WTC11 (cell line): ENCODE results near the gene CYBB.

Experiments used
- ARID4B ChIP-seq: sonication (generic); formaldehyde crosslinking; IDR thresholded peaks from 2 replicates; pipeline ENCODE4 v1.8.0; 2023; ENCODE audit warnings: missing genetic modification reagents, mild to moderate bottlenecking, borderline replicate concordance
- ATF2 ChIP-seq: sonication (generic); formaldehyde crosslinking; IDR thresholded peaks from 2 replicates; pipeline ENCODE4 v1.8.1; 2022; ENCODE audit warnings: low read depth, missing genetic modification reagents, borderline replicate concordance
- CREB1 ChIP-seq: sonication (generic); formaldehyde crosslinking; IDR thresholded peaks from 2 replicates; pipeline ENCODE4 v1.8.0; 2023; ENCODE audit warnings: mild to moderate bottlenecking, missing genetic modification reagents
- CTCF ChIP-seq: fragments of 200-600 bp; IDR thresholded peaks from 2 replicates; pipeline ENCODE4 v1.8.0; 2022; ENCODE audit warnings: antibody characterized with exemption
- FOXK1 ChIP-seq: sonication (generic); formaldehyde crosslinking; IDR thresholded peaks from 2 replicates; pipeline ENCODE4 v1.8.0; 2022; ENCODE audit warnings: mild to moderate bottlenecking, moderate library complexity, missing genetic modification reagents
- JUN ChIP-seq: sonication (generic); formaldehyde crosslinking; IDR thresholded peaks from 2 replicates; pipeline ENCODE4 v1.8.0; 2023; ENCODE audit warnings: mild to moderate bottlenecking, missing genetic modification reagents
- MAX ChIP-seq: sonication (generic); formaldehyde crosslinking; IDR thresholded peaks from 2 replicates; pipeline ENCODE4 v1.8.0; 2022; ENCODE audit warnings: mild to moderate bottlenecking, missing genetic modification reagents
- STAT6 ChIP-seq: sonication (generic); formaldehyde crosslinking; conservative IDR thresholded peaks from 2 replicates; pipeline ENCODE4 v1.8.1; 2023; ENCODE audit warnings: mild to moderate bottlenecking, low read depth, missing genetic modification reagents, moderate library complexity
- USF2 ChIP-seq: sonication (generic); formaldehyde crosslinking; IDR thresholded peaks from 2 replicates; pipeline ENCODE4 v1.8.1; 2023; ENCODE audit warnings: mild to moderate bottlenecking, missing genetic modification reagents, moderate library complexity
- ZBTB43 ChIP-seq: sonication (generic); formaldehyde crosslinking; IDR thresholded peaks from 2 replicates; pipeline ENCODE4 v1.8.1; 2023; ENCODE audit warnings: mild to moderate bottlenecking, missing genetic modification reagents

- TF ChIP-seq CTCF (no peak), USF2 (CRISPR knock-in tag) (no peak), CREB1 (no peak), MAX (no peak), ZBTB43 (CRISPR knock-in tag) (no peak), FOXK1 (no peak), ATF2 (CRISPR knock-in tag) (no peak), ARID4B (CRISPR knock-in tag) (no peak), JUN (CRISPR knock-in tag) (no peak), STAT6 (CRISPR knock-in tag) (no peak)
Observed at GRCh38 chrX:37813570-37813969, 33.7 kb downstream of the CYBB start.
